Astrocyte of the cerebellum (primary cell): ENCODE results near the gene FAM118A.
"Not testable (repeated sequence)": the region's sequence is repeated elsewhere in the genome, so short reads cannot be mapped to it uniquely, and the experiment has no call there.

Experiments
- DNase-seq: peaks from one replicate; pipeline ENCODE4 v3.0.0-alpha.2; 2011; ENCODE audit warnings: low read depth
- H3K4me3 ChIP-seq: 2 replicates; pipeline ENCODE4 v1.5.1; 2011; ENCODE audit warnings: mild to moderate bottlenecking, low read depth, low read length, moderate library complexity
- in situ Hi-C: cut with HindIII; loops from 2 replicates; pipeline ENCODE4 v1.10.0; 2017; ENCODE audit warnings: low sequenced_read_pairs
- TF ChIP-seq, protein P1 (sequence below): IDR thresholded peaks from 2 replicates; pipeline ENCODE4 v1.5.1; 2012; ENCODE audit warnings: low read length, low read depth, moderate library complexity, mild to moderate bottlenecking; ENCODE audit errors: missing control alignments

FAM118A gene

DNA sequence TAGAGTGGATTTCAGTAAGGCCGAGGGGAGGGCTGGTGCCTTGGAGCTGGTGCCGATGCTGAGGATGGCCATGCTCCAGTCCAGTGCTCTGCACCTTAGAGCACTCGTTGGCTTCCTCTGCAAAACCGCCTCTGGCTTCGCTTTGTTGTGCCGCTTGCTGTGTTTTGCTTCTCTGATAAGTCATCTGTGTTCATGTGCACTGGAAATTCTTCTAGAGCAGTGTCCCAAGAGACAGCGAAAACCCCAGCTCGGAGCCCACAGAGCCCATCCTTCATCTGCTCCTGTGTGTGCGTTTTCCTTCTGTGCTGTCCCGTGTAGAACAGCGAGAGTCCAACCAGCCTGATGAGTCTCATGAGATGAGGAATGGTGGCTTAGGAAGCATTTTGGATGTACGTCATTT lies 12.1 kb downstream of the FAM118A start:
- TF ChIP-seq, protein P1, sequence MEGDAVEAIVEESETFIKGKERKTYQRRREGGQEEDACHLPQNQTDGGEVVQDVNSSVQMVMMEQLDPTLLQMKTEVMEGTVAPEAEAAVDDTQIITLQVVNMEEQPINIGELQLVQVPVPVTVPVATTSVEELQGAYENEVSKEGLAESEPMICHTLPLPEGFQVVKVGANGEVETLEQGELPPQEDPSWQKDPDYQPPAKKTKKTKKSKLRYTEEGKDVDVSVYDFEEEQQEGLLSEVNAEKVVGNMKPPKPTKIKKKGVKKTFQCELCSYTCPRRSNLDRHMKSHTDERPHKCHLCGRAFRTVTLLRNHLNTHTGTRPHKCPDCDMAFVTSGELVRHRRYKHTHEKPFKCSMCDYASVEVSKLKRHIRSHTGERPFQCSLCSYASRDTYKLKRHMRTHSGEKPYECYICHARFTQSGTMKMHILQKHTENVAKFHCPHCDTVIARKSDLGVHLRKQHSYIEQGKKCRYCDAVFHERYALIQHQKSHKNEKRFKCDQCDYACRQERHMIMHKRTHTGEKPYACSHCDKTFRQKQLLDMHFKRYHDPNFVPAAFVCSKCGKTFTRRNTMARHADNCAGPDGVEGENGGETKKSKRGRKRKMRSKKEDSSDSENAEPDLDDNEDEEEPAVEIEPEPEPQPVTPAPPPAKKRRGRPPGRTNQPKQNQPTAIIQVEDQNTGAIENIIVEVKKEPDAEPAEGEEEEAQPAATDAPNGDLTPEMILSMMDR, result no peak
- in situ Hi-C loops, result no loop called here
- no peak for DNase-seq
- no peak overlapping the region for H3K4me3 ChIP-seq

DNA sequence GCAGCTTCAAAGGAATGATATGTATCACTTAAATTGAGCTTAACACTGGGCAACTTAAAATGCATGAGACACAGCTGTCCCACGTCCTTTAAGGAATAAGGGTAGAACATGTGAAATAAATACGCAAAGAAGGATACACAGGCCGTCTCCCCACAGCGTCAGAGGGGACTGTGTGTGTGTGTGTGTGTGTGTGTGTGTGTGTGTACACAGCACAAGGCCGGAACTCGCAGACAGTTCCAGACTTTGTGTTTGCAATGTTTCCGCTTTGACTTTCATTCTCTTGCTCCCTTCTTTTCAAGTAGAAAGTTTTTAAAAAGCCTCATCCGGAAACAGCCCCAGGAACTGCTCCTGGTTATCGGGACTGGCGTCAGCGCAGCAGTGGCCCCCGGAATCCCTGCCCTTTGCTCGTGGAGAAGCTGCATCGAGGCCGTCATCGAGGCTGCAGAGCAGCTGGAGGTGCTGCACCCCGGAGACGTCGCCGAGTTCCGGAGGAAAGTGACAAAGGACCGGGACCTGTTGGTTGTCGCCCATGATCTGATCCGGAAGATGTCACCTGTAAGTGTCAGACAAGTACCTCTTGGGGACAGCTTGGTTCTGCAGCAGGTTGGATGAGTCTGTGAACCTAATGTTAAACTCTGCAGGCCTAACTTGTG lies 13.3 kb downstream of the FAM118A start:
- H3K4me3 ChIP-seq, result no peak overlapping the region
- in situ Hi-C loops, result no loop called here
- DNase-seq, result no peak
- TF ChIP-seq, protein P1, result no peak

DNA sequence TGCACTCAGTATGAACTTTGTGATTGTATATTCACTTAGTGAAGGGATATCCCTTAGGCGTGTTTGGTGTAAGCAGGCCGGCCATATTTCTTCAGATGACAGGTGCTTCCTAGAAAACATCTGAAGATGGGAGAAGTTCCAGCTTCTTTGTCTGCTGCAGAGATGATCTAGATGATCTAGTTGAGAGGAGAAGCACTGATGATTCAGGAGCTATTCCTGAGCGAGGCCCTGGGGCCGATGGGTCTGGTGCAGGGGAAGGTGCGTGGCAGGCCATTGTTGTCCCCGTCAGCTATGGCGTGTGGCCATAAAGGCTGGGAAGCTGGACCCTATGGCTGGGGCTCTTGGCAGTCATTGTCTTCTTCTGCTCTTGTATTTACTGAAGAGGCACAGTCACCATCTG lies 14.0 kb downstream of the FAM118A start:
- H3K4me3 ChIP-seq, result no peak overlapping the region
- TF ChIP-seq, protein P1, result no peak
- DNase-seq, result no peak
- in situ Hi-C loops, result no loop called here

DNA sequence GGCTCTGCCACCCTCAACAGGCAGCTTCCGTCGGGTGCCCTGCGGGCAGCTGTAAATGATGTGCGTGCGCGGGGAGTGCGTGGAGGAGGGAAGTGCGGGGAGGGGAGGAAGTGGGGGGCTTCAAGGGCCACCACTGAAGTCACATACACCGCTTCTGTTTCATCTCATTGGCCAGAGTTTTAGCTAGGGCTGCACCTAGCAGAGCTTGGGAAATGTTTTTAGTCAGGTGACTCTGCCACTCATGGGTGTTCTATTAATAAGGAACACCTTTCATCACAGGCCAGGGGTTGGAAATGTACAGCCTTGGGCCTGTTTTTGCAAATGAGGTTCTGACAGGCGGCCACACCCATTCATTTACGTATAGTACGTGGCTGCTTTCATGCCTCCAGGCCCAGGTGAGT lies 14.6 kb downstream of the FAM118A start:
- no peak for DNase-seq
- in situ Hi-C loops, result no loop called here
- TF ChIP-seq, protein P1, result no peak
- no peak overlapping the region for H3K4me3 ChIP-seq

DNA sequence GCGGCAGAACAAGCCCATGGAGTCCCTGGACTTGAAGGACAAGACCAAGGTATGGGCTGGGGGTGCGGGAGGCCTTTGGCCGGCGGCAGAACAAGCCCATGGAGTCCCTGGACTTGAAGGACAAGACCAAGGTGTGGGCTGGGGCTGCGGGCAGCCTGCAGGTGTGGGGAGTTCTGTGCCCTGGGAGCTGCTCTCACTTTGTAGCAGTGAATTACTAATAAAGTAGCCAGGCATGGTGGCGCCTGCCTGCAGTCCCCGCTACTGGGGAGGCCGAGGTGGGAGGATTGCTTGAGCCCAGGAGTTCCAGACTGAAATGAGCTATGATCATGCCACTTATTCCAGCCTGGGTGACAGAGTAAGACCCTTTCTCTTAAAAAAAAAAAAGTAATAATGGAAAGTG lies 18.5 kb downstream of the FAM118A start:
- DNase-seq, in situ Hi-C loops, H3K4me3 ChIP-seq: not testable (repeated sequence)

DNA sequence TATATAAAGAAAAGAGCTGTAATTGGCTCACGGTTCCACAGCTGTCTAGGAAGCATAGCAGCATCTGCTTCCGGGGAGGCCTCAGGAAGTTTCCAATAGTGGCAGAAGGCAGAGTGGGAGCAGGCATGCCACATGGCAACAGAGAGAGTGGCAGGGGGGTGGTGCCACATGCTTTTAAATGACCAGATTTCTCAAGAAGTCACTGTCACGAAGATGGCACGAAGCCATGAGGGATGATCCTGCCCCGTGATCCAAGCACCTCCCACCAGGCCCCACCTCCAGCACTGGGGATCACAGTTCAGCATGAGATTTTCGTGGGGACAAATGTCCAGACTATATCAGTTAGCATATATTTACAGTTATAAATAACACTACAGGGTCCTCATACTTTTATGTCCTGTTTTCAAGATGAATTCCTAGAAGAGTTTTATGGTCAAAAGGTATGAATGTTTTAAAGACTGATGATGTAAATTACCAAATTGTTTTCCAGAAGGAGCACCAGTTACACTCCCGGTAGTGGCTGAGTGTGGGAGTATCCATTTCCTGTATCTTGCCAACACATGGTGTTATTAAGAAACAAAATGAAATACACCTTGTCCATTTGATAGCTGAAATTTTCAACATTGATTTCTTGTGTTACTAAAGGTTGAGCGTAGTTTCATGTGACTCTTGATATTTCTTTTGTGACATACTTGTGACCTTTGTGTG lies 19.2 kb downstream of the FAM118A start:
- in situ Hi-C loops, result no loop called here
- no peak for DNase-seq
- H3K4me3 ChIP-seq, result no peak overlapping the region
- TF ChIP-seq, protein P1, result no peak

DNA sequence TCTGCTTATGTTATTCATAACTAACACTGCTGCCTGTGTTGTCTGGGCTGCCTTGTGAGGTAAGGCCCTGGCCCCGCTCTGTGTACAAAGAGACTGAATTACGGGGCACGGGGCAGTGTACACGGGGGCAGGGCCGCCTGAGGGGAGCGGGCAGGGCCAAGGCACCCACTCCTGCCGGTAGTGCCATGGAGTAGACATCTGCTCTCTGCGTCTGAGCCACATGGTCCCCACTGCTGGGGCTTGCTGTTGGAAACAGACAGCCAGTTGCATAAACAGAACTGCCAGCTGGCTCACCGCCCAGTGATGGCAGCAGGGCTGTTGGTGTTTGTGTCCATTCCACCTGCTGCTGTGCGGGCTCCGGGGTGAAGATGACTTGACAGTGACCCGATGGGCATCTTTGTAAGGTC lies 19.8 kb downstream of the FAM118A start:
- H3K4me3 ChIP-seq, result no peak overlapping the region
- no peak for DNase-seq
- TF ChIP-seq, protein P1, result no peak
- in situ Hi-C loops, result no loop called here
